Aortic smooth muscle cell (primary cell): ENCODE measurements around the gene ZNF827. TPM values are rescaled to one million over a fixed set of nuclear protein-coding genes. Genes with fewer than 3 reads are reported as not detected.

Source experiments
- total RNA-seq: library from RNA; depleted of rRNA; stranded (reverse); fragments of >200 nt; gene quantifications from 2 replicates; pipeline ENCODE4 v1.2.3, GENCODE V29; 2014

ZNF827 gene, protein sequence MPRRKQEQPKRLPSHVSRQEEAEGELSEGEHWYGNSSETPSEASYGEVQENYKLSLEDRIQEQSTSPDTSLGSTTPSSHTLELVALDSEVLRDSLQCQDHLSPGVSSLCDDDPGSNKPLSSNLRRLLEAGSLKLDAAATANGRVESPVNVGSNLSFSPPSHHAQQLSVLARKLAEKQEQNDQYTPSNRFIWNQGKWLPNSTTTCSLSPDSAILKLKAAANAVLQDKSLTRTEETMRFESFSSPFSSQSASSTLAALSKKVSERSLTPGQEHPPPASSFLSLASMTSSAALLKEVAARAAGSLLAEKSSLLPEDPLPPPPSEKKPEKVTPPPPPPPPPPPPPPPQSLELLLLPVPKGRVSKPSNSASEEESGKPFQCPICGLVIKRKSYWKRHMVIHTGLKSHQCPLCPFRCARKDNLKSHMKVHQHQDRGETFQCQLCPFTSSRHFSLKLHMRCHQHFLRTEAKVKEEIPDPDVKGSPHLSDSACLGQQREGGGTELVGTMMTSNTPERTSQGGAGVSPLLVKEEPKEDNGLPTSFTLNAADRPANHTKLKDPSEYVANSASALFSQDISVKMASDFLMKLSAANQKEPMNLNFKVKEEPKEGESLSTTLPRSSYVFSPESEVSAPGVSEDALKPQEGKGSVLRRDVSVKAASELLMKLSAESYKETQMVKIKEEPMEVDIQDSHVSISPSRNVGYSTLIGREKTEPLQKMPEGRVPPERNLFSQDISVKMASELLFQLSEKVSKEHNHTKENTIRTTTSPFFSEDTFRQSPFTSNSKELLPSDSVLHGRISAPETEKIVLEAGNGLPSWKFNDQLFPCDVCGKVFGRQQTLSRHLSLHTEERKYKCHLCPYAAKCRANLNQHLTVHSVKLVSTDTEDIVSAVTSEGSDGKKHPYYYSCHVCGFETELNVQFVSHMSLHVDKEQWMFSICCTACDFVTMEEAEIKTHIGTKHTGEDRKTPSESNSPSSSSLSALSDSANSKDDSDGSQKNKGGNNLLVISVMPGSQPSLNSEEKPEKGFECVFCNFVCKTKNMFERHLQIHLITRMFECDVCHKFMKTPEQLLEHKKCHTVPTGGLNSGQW
- 4.5 and 7.8 TPM in 2 replicates for total RNA-seq

DNA sequence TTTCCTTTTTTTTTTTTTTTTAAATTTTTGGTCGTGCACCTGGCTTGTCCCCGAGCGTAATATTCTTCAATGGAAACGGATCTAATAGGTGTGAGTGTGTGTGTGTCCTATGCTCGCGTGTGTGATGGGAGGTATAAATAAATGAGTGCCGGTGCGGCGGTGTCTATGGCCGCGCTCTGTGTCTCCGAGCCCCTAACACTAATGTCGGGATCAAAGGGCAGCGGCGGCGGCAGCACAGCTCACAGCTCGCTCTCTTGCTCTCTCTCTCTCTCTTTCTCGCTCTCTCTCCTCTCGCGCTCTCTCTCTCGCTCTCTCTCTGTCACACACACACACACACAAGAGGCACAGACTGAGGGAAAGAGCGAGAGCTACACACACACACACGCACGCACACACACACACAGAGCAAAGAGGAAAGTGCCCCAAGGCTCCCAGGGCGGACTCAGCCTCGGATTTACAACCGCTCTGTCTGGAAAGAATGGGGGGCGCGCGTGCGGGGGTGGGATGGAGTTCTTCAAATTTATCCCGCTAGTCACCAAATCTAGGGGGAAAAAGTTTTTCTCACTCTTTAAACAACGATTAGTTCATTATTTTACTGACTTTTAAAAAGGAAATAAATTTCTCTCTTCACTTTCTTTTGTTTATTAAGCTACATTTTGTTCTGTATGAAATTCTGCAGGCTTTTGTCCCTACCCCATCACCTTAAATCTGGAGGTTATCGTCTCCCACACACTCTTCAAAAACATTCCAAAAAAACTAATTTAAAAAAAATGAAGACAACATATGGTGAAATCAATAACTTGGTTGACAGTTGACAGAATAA, at the start of gene ZNF827:
Gene ZNF827, minus strand, starts transcription at position 206 of the 823 bp plus-strand sequence. CDS start 416 bp downstream, outside the sequence.

Other genes with a start within 250 kb of the ZNF827 start
- 27.5 and 29.1 TPM in 2 replicates for gene LSM6, start 236.9 kb upstream of the ZNF827 start, total RNA-seq